Glutamatergic neuron (in vitro differentiated cells): Measurements from ENCODE around the gene TPST1. TPM values are rescaled to one million over a fixed set of nuclear protein-coding genes. Genes with fewer than 3 reads are reported as not detected.
"Not testable (repeated sequence)": the region's sequence is repeated elsewhere in the genome, so short reads cannot be mapped to it uniquely, and the experiment has no call there.

Experiments
- DNase-seq: peaks from one replicate; pipeline ENCODE4 v3.0.0; 2022
- H3K27ac Mint-ChIP-seq: one replicate; pipeline ENCODE4 v1.8.0; 2020; ENCODE audit warnings: mild to moderate bottlenecking, mixed read lengths, inconsistent platforms; ENCODE audit not compliant: unreplicated experiment
- H3K27me3 Mint-ChIP-seq: one replicate; pipeline ENCODE4 v1.8.0; 2020; ENCODE audit warnings: mild to moderate bottlenecking, moderate library complexity, mixed read lengths, inconsistent platforms; ENCODE audit not compliant: unreplicated experiment
- H3K36me3 Mint-ChIP-seq: one replicate; pipeline ENCODE4 v1.8.0; 2020; ENCODE audit warnings: mild to moderate bottlenecking, mixed read lengths, inconsistent platforms; ENCODE audit not compliant: unreplicated experiment
- H3K4me1 Mint-ChIP-seq: one replicate; pipeline ENCODE4 v1.8.0; 2020; ENCODE audit warnings: mild to moderate bottlenecking, low read depth, mixed read lengths, inconsistent platforms; ENCODE audit not compliant: unreplicated experiment
- H3K4me3 Mint-ChIP-seq: one replicate; pipeline ENCODE4 v1.8.0; 2020; ENCODE audit warnings: mild to moderate bottlenecking, mixed read lengths, inconsistent platforms; ENCODE audit not compliant: unreplicated experiment
- H3K9me3 Mint-ChIP-seq: one replicate; pipeline ENCODE4 v1.8.0; 2020; ENCODE audit warnings: mild to moderate bottlenecking, moderate library complexity, mixed read lengths, inconsistent platforms; ENCODE audit not compliant: unreplicated experiment
- CTCF ChIP-seq: fragments of 200-600 bp; sonication (generic); IDR thresholded peaks from one replicate; pipeline ENCODE4 v1.5.0; 2021; ENCODE audit not compliant: partially characterized antibody, unreplicated experiment
- total RNA-seq: library from RNA; stranded (reverse); fragmentation: NEBNext Ultra II Directional; extraction: Animal tissue kit (Norgen Biotek cat#: 25700); gene quantifications from one replicate; pipeline ENCODE4 v1.2.1, GENCODE V29; 2021; ENCODE audit not compliant: unreplicated experiment

The TPST1 gene
- total RNA-seq, 1 donor from 2014 or later: 41.4 TPM

- not testable (repeated sequence) for DNase-seq, H3K36me3 Mint-ChIP-seq, H3K9me3 Mint-ChIP-seq, H3K27me3 Mint-ChIP-seq, H3K27ac Mint-ChIP-seq, H3K4me1 Mint-ChIP-seq, H3K4me3 Mint-ChIP-seq
Measured at GRCh38 chr7:66396052-66396451, 190.9 kb downstream of the TPST1 start.

GRCh38 chr7:66398841-66399240 lies 193.7 kb downstream of the TPST1 start:
- H3K27ac Mint-ChIP-seq, H3K4me1 Mint-ChIP-seq: not testable (repeated sequence)

GRCh38 chr7:66399566-66399965 lies 194.4 kb downstream of the TPST1 start:
- H3K36me3 Mint-ChIP-seq: peaks cover 9% of the 10 kb centered on the region
- no peak overlapping the region for H3K27ac Mint-ChIP-seq
- DNase-seq: no peak
- no peaks in the 10 kb centered on the region for H3K9me3 Mint-ChIP-seq
- no peak overlapping the region for H3K4me3 Mint-ChIP-seq
- no peaks in the 10 kb centered on the region for H3K27me3 Mint-ChIP-seq
- no peaks in the 10 kb centered on the region for H3K4me1 Mint-ChIP-seq
- TF ChIP-seq CTCF: no peak

More at GRCh38 chr7:66398841-66399240, 193.7 kb downstream of the TPST1 start:
- H3K4me3 Mint-ChIP-seq, H3K36me3 Mint-ChIP-seq, H3K9me3 Mint-ChIP-seq, DNase-seq, H3K27me3 Mint-ChIP-seq: not testable (repeated sequence)

GRCh38 chr7:66400400-66400799 lies 195.3 kb downstream of the TPST1 start:
- Mint-ChIP-seq H3K4me1 (no peaks in the 10 kb centered on the region), H3K27me3 (no peaks in the 10 kb centered on the region), H3K36me3 (peaks cover 9% of the 10 kb centered on the region), H3K4me3 (no peak overlapping the region), H3K9me3 (no peaks in the 10 kb centered on the region), H3K27ac (no peak overlapping the region)
- TF ChIP-seq CTCF: no peak
- no peak for DNase-seq

- not testable (repeated sequence) for DNase-seq, H3K4me1 Mint-ChIP-seq, H3K27me3 Mint-ChIP-seq, H3K4me3 Mint-ChIP-seq, H3K9me3 Mint-ChIP-seq, H3K27ac Mint-ChIP-seq, H3K36me3 Mint-ChIP-seq
Measured at GRCh38 chr7:66401126-66401525, 196.0 kb downstream of the TPST1 start.

- not testable (repeated sequence) for H3K9me3 Mint-ChIP-seq, H3K27ac Mint-ChIP-seq, H3K27me3 Mint-ChIP-seq, H3K4me3 Mint-ChIP-seq, H3K36me3 Mint-ChIP-seq, DNase-seq, H3K4me1 Mint-ChIP-seq
Measured at GRCh38 chr7:66401932-66402331, 196.8 kb downstream of the TPST1 start.

GRCh38 chr7:66403564-66403963 lies 198.4 kb downstream of the TPST1 start:
- no peak for TF ChIP-seq CTCF
- no peaks in the 10 kb centered on the region for H3K27me3 Mint-ChIP-seq
- no peak for DNase-seq
- H3K9me3 Mint-ChIP-seq: no peaks in the 10 kb centered on the region
- no peak overlapping the region for H3K27ac Mint-ChIP-seq
- no peak overlapping the region for H3K4me3 Mint-ChIP-seq
- H3K36me3 Mint-ChIP-seq: peaks cover 9% of the 10 kb centered on the region
- H3K4me1 Mint-ChIP-seq: no peaks in the 10 kb centered on the region
